BJ (cell line): ENCODE measurements around the gene FAM131B. TPM values are rescaled to one million over a fixed set of nuclear protein-coding genes. Genes with fewer than 3 reads are reported as not detected.

Experiments
- CTCF ChIA-PET: fragments of 350-600 bp; formaldehyde crosslinking; extraction: SDS; loops from one replicate; lab custom pipeline; 2021; ENCODE audit warnings: antibody characterized with exemption, inconsistent platforms; lab: Yijun Ruan, JAX
- POLR2A ChIA-PET: fragments of 300-600 bp; sonication (Branson Sonifier 250); formaldehyde crosslinking; extraction: SDS; loops from one replicate; lab custom pipeline; 2021; ENCODE audit warnings: antibody characterized with exemption; lab: Charles Lee
- DNase-seq: peaks from one replicate; pipeline ENCODE4 v3.0.0-alpha.2; 2011; ENCODE audit warnings: low read depth
- H3K27me3 ChIP-seq: 2 replicates; pipeline ENCODE4 v1.6.0; 2011; ENCODE audit warnings: low read length; ENCODE audit not compliant: control insufficient read depth, insufficient read depth
- H3K36me3 ChIP-seq: 2 replicates; pipeline ENCODE4 v1.5.1; 2011; ENCODE audit warnings: low read length; ENCODE audit not compliant: control insufficient read depth, insufficient read depth
- H3K4me3 ChIP-seq: 2 replicates; pipeline ENCODE4 v1.5.1; 2011; ENCODE audit warnings: low read depth, mild to moderate bottlenecking, control low read depth, low read length
- polyA plus RNA-seq: library from polyadenylated mRNA; depleted of rRNA; stranded (reverse); fragments of >200 nt; gene quantifications from 2 replicates; pipeline ENCODE4 v1.2.3, GENCODE V29; 2011
- TF ChIP-seq, protein P1 (sequence below): IDR thresholded peaks from 2 replicates; pipeline ENCODE4 v1.5.1; 2011; ENCODE audit warnings: low read depth, mild to moderate bottlenecking, control low read depth, inconsistent platforms, low read length, moderate library complexity; ENCODE audit not compliant: insufficient read depth

FAM131B gene
- polyA plus RNA-seq, 1 experiment = 2.9 TPM

- H3K36me3 ChIP-seq = no peaks in the 10 kb centered on the region
- CTCF ChIA-PET = no interaction called here
- H3K27me3 ChIP-seq = no peaks in the 10 kb centered on the region
- H3K4me3 ChIP-seq = no peak overlapping the region
- no peak for DNase-seq
- POLR2A ChIA-PET = no interaction called here
- TF ChIP-seq, protein P1, sequence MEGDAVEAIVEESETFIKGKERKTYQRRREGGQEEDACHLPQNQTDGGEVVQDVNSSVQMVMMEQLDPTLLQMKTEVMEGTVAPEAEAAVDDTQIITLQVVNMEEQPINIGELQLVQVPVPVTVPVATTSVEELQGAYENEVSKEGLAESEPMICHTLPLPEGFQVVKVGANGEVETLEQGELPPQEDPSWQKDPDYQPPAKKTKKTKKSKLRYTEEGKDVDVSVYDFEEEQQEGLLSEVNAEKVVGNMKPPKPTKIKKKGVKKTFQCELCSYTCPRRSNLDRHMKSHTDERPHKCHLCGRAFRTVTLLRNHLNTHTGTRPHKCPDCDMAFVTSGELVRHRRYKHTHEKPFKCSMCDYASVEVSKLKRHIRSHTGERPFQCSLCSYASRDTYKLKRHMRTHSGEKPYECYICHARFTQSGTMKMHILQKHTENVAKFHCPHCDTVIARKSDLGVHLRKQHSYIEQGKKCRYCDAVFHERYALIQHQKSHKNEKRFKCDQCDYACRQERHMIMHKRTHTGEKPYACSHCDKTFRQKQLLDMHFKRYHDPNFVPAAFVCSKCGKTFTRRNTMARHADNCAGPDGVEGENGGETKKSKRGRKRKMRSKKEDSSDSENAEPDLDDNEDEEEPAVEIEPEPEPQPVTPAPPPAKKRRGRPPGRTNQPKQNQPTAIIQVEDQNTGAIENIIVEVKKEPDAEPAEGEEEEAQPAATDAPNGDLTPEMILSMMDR = no peak
These were observed 32.9 kb downstream of the FAM131B start for GRCh38 chr7:143329471-143330170.

GRCh38 chr7:143327903-143328302 lies 34.6 kb downstream of the FAM131B start:
- DNase-seq = no peak
- no peaks in the 10 kb centered on the region for H3K27me3 ChIP-seq
- H3K4me3 ChIP-seq = no peak overlapping the region
- POLR2A ChIA-PET = no interaction called here
- TF ChIP-seq, protein P1 = no peak
- CTCF ChIA-PET = interaction anchor here (1.0 kb wide), 1 partner anchor 9 kb away, joined by 3 read pairs; no protein-coding TSS in a partner anchor
- no peaks in the 10 kb centered on the region for H3K36me3 ChIP-seq

DNA sequence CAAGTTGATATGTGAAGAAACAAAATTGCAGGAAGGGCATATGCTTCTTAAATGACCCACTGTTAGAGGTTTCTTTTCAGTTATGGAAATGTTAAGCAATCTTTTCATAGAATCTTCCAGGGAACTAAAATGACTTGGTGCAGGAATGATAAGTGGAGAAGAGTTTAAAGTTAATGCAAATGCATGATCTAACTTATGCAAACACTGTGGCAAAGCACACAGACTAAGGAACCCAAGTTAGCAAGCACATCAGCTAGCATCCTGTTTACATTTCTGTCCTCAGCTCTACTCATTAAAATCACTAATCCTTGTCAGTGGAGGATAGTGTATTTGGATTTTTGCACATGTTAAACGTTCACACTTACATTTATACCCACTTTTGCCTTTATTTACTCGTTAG lies 37.3 kb downstream of the FAM131B start:
- H3K27me3 ChIP-seq = no peaks in the 10 kb centered on the region
- ChIA-PET CTCF (no interaction called here), POLR2A (no interaction called here)
- no peaks in the 10 kb centered on the region for H3K36me3 ChIP-seq
- H3K4me3 ChIP-seq = no peak overlapping the region
- TF ChIP-seq, protein P1 = no peak
- DNase-seq = no peak

- ChIA-PET POLR2A (no interaction called here), CTCF (interaction anchor here (1.0 kb wide), 1 partner anchor 56 kb away, joined by 3 read pairs; no protein-coding TSS in a partner anchor)
- TF ChIP-seq, protein P1 = no peak
- Histone ChIP-seq H3K27me3 (no peaks in the 10 kb centered on the region), H3K36me3 (no peaks in the 10 kb centered on the region), H3K4me3 (no peak overlapping the region)
- no peak for DNase-seq
These were observed 38.9 kb downstream of the FAM131B start for GRCh38 chr7:143323653-143324052.

DNA sequence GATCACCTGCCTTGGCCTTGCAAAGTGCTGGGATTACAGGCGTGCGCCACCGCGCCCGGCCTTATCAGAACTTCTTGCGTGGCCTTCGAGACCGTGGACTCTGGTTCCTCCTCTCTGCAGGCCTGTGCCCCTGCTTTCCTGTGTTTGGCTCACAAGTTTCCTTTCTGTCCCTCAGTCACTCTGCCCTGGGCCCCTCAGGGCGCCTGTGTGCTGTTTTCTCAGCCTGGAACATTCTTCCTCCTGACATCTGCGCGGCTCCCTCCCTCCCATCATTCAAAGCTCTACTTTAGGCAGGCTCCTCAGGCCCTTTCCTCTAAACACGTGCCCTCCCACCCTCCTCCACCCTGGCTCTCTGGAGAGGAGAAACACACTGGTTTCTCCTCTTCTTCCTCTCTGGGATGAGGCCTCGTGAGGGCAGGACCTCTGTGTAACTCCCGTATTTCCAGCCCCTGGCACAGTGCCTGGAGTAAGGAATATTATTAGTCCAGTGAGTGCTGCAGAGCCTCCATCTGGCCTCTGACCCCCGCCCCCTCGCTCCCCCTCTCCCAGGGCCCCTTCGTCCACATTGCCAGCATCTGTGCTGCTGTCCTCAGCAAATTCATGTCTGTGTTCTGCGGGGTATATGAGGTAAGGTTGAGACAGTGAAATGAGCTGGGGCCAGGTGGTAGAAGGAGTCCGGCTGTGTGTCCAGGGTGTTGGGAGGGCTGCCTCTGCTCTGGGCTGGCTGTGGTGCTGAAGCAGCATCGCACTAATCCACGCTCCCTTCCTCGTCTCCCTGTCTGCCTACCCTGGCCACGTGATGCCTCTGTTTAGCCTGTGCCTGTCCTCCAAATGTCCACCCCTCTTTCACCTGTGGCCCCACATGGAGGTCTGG lies 39.5 kb downstream of the FAM131B start:
- TF ChIP-seq, protein P1 = no peak
- Histone ChIP-seq H3K4me3 (no peak overlapping the region), H3K27me3 (no peaks in the 10 kb centered on the region), H3K36me3 (no peaks in the 10 kb centered on the region)
- ChIA-PET POLR2A (no interaction called here), CTCF (interaction anchor here (1.0 kb wide), 1 partner anchor 57 kb away, joined by 3 read pairs; no protein-coding TSS in a partner anchor)
- DNase-seq = no peak
